HepG2 (cell line): ENCODE results near the gene KCNK6. TPM values are rescaled to one million over a fixed set of nuclear protein-coding genes. Genes with fewer than 3 reads are reported as not detected.

ENCODE experiments used
- DMAP1 ChIP-seq: IDR thresholded peaks from 2 replicates; pipeline ENCODE4 v1.6.1; 2016
- DNMT1 ChIP-seq: sonication (generic); formaldehyde crosslinking; IDR thresholded peaks from 2 replicates; pipeline ENCODE4 v1.5.1; 2020; ENCODE audit warnings: mild to moderate bottlenecking, missing genetic modification reagents
- HNF4G ChIP-seq, 2 experiments: sonication (generic) in 1 of 2; formaldehyde crosslinking in 1 of 2; IDR thresholded peaks; 2 replicates each; pipeline versions ENCODE4 v1.4.0 to v1.6.1; 2011 to 2020; ENCODE audit warnings: borderline replicate concordance in 2 of 2, low read depth in 2 of 2, mild to moderate bottlenecking in 2 of 2, low read length in 1 of 2, missing genetic modification reagents in 1 of 2, moderate library complexity in 1 of 2
- LCORL ChIP-seq, 2 experiments: fragments of 450-650 bp in 1 of 2; sonication (generic) in 1 of 2; formaldehyde crosslinking in 1 of 2; IDR thresholded peaks; 2 replicates each; pipeline versions ENCODE4 v1.5.0 to v1.6.1; 2017 to 2020; ENCODE audit warnings: antibody characterized with exemption in 1 of 2, missing genetic modification reagents in 1 of 2
- MTF1 ChIP-seq: sonication (generic); formaldehyde crosslinking; IDR thresholded peaks from 2 replicates; pipeline ENCODE4 v1.5.0; 2020; ENCODE audit warnings: missing genetic modification reagents
- NR1H2 ChIP-seq: sonication (generic); formaldehyde crosslinking; IDR thresholded peaks from 2 replicates; pipeline ENCODE4 v1.8.1; 2022; ENCODE audit warnings: low read depth, missing genetic modification reagents, borderline replicate concordance
- NR2F6 ChIP-seq, 2 experiments: IDR thresholded peaks; 2 replicates each; pipeline ENCODE4 v1.6.1; 2016; ENCODE audit warnings: antibody characterized with exemption in 1 of 2, mild to moderate bottlenecking in 1 of 2
- POLR2A ChIP-seq, 2 experiments: IDR thresholded peaks; 2 replicates each; pipeline ENCODE4 v1.6.1; 2011; ENCODE audit warnings: low read depth in 2 of 2, low read length in 2 of 2, mild to moderate bottlenecking in 1 of 2, moderate library complexity in 1 of 2; ENCODE audit not compliant: insufficient read depth in 1 of 2
- SAP130 ChIP-seq: IDR thresholded peaks from 2 replicates; pipeline ENCODE4 v1.6.1; 2016; ENCODE audit warnings: low read depth
- SNAPC2 ChIP-seq: sonication (generic); formaldehyde crosslinking; IDR thresholded peaks from 2 replicates; pipeline ENCODE4 v1.8.1; 2022; ENCODE audit warnings: mild to moderate bottlenecking, missing genetic modification reagents
- YY1 ChIP-seq: IDR thresholded peaks from 2 replicates; pipeline ENCODE4 v1.6.1; 2011; ENCODE audit warnings: low read length, low read depth, moderate library complexity, mild to moderate bottlenecking; ENCODE audit not compliant: insufficient read depth, insufficient replicate concordance
- ZIK1 ChIP-seq: sonication (generic); formaldehyde crosslinking; IDR thresholded peaks from 2 replicates; pipeline ENCODE4 v1.5.0; 2020; ENCODE audit warnings: mild to moderate bottlenecking, low read depth, missing genetic modification reagents, borderline replicate concordance
- ZMYM3 ChIP-seq: sonication (generic); formaldehyde crosslinking; IDR thresholded peaks from 2 replicates; pipeline ENCODE4 v1.5.1; 2020; ENCODE audit warnings: mild to moderate bottlenecking, missing genetic modification reagents
- ZMYM4 ChIP-seq: sonication (generic); formaldehyde crosslinking; IDR thresholded peaks from 2 replicates; pipeline ENCODE4 v1.8.1; 2023; ENCODE audit warnings: mild to moderate bottlenecking, missing genetic modification reagents
- ZNF143 ChIP-seq: sonication (generic); formaldehyde crosslinking; IDR thresholded peaks from 2 replicates; pipeline ENCODE4 v1.4.0; 2020; ENCODE audit warnings: missing genetic modification reagents
- ZNF18 ChIP-seq: sonication (generic); formaldehyde crosslinking; IDR thresholded peaks from 2 replicates; pipeline ENCODE4 v1.8.0; 2022; ENCODE audit warnings: mild to moderate bottlenecking, missing genetic modification reagents; ENCODE audit not compliant: insufficient replicate concordance
- ZNF503 ChIP-seq: sonication (generic); formaldehyde crosslinking; IDR thresholded peaks from 2 replicates; pipeline ENCODE4 v1.4.0; 2020; ENCODE audit warnings: missing genetic modification reagents
- ZNF530 ChIP-seq: sonication (generic); formaldehyde crosslinking; IDR thresholded peaks from 2 replicates; pipeline ENCODE4 v1.5.0; 2020; ENCODE audit warnings: low read depth, mild to moderate bottlenecking, missing genetic modification reagents
- ZNF770 ChIP-seq: sonication (generic); formaldehyde crosslinking; IDR thresholded peaks from 2 replicates; pipeline ENCODE4 v1.5.0; 2020; ENCODE audit warnings: mild to moderate bottlenecking, missing genetic modification reagents
- polyA plus RNA-seq, 8 experiments: library from polyadenylated mRNA; depleted of rRNA in 3 of 8; stranded (reverse) in 7 of 8; unstranded in 1 of 8; fragments of >200 nt; fragmentation: Illumina TruSeq in 4 of 8; extraction: Trizol in 4 of 8; gene quantifications; 2 replicates each; pipeline versions ENCODE4 v1.2.1 to v1.2.3, GENCODE V29; 2011 to 2016; ENCODE audit warnings: low read depth in 4 of 8, missing spikeins in 1 of 8, mixed read lengths in 1 of 8; ENCODE audit not compliant: insufficient read depth in 1 of 8
- total RNA-seq, 5 experiments: library from RNA; depleted of rRNA; stranded (reverse); fragments of >200 nt; fragmentation: Illumina TruSeq; extraction: Trizol; gene quantifications; 2 replicates each; pipeline ENCODE4 v1.2.3, GENCODE V29; 2016; ENCODE audit warnings: low read depth in 1 of 5
- TF ChIP-seq, protein P1 (sequence below): sonication (generic); formaldehyde crosslinking; IDR thresholded peaks from 2 replicates; pipeline ENCODE4 v1.4.0; 2020; ENCODE audit warnings: missing genetic modification reagents
- TF ChIP-seq, protein P2 (sequence below): sonication (generic); formaldehyde crosslinking; IDR thresholded peaks from 2 replicates; pipeline ENCODE4 v1.8.1; 2023; ENCODE audit warnings: mild to moderate bottlenecking, missing genetic modification reagents, borderline replicate concordance

Gene KCNK6
- total and polyA plus RNA-seq, 2 of the 13 experiments (the other 11 are each of a cell fraction or from before 2014, with no cell fraction given), result 0.03 TPM; not detected in 1

- 0 out of 2 replicates have a peak, but pooled peaks have one; percentile 38 for TF ChIP-seq DMAP1 (CRISPR knock-in tag)
- TF ChIP-seq ZNF143, result peak; percentile 73
- TF ChIP-seq ZNF530, result no peak
- TF ChIP-seq SAP130 (CRISPR knock-in tag), result peak; percentile 84
- TF ChIP-seq ZNF503 (CRISPR knock-in tag), result no peak
- TF ChIP-seq, protein P1, sequence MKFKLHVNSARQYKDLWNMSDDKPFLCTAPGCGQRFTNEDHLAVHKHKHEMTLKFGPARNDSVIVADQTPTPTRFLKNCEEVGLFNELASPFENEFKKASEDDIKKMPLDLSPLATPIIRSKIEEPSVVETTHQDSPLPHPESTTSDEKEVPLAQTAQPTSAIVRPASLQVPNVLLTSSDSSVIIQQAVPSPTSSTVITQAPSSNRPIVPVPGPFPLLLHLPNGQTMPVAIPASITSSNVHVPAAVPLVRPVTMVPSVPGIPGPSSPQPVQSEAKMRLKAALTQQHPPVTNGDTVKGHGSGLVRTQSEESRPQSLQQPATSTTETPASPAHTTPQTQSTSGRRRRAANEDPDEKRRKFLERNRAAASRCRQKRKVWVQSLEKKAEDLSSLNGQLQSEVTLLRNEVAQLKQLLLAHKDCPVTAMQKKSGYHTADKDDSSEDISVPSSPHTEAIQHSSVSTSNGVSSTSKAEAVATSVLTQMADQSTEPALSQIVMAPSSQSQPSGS, result 0 out of 2 replicates have a peak, but pooled peaks have one; percentile 10
- peak; percentile 5; the same call in 1 of the 2 replicates for TF ChIP-seq HNF4G (IDR thresholded peaks at IDR 0.05; ENCODE audit: borderline replicate concordance, low read depth, low read length)
- no peak for TF ChIP-seq HNF4G (CRISPR knock-in tag; IDR thresholded peaks at IDR 0.05; ENCODE audit: borderline replicate concordance, low read depth)
- peak; percentile 49 for TF ChIP-seq ZNF18 (CRISPR knock-in tag)
- TF ChIP-seq DNMT1 (CRISPR knock-in tag), result 0 out of 2 replicates have a peak, but pooled peaks have one; percentile 42
- TF ChIP-seq, protein P2, sequence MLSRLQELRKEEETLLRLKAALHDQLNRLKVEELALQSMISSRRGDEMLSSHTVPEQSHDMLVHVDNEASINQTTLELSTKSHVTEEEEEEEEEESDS (CRISPR knock-in tag), result peak; percentile 90
- TF ChIP-seq POLR2A (IDR thresholded peaks at IDR 0.05; ENCODE audit: insufficient read depth in 1 of 2, low read depth in 2 of 2, low read length in 2 of 2), result peak; percentile 26 to 56; a peak in 2 of 4 replicates
- TF ChIP-seq LCORL (IDR thresholded peaks at IDR 0.05), result no peak
- peak; percentile 53; the same call in 1 of the 2 replicates for TF ChIP-seq LCORL (CRISPR knock-in tag; IDR thresholded peaks at IDR 0.05)
- TF ChIP-seq ZMYM3 (CRISPR knock-in tag), result peak; percentile 65; the same call in 1 of the 2 replicates
- TF ChIP-seq NR1H2 (CRISPR knock-in tag), result no peak
- peak; percentile 76; the same call in 1 of the 2 replicates for TF ChIP-seq ZMYM4 (CRISPR knock-in tag)
- TF ChIP-seq ZIK1 (CRISPR knock-in tag), result no peak
- no peak for TF ChIP-seq MTF1
- TF ChIP-seq NR2F6 (IDR thresholded peaks at IDR 0.05), result peak; percentile 94
- peak; percentile 86 for TF ChIP-seq NR2F6 (CRISPR knock-in tag; IDR thresholded peaks at IDR 0.05)
- TF ChIP-seq ZNF770, result peak; percentile 99
- peak; percentile 96; the same call in 1 of the 2 replicates for TF ChIP-seq SNAPC2 (CRISPR knock-in tag)
- peak; percentile 64 for TF ChIP-seq YY1
These were observed 3.8 kb upstream of the KCNK6 start, which contains the start of gene YIF1B (continued) for GRCh38 chr19:38315657-38316476.
